ENCODE data around the gene CCDC92.

DNA sequence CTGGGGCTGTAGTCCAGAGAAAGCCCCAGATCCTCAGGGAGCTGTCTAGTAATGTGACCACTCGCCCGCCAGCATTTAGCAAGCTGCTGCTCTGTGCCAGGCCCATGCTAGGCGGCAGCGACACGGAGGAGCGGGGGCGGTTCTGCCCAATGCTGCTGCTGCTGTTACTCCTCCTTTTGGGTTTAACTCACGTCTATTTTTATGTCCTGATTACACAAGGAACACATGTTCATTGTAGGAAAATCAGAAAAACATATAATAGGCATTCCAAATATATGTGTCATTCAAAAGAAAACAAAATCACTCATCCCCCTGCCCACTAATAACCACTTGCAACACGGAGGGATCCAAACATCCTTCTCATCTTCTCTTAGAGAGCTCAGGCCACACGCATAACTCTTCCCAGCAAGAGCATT, 30.4 kb downstream of the CCDC92 start:
- TF ChIP-seq GATA2 (IDR thresholded peaks at IDR 0.05; ENCODE audit: low read depth, low read length) (no peak), GATA3 (IDR thresholded peaks at IDR 0.05; ENCODE audit: low read depth, low read length) (no peak)

Data from SH-SY5Y (cell line).